Activated CD8-positive, alpha-beta memory T cell treated with anti-CD3 and anti-CD28 coated beads, Interleukin-2, amount 50 U/mL, for 1 hour (primary cell): ENCODE results near the gene PTDSS2.
A peak's percentile ranks its signal among the peaks of the same experiment; 100 is the strongest.

Source experiments
- DNase-seq: peaks from one replicate; pipeline ENCODE4 v3.0.0-alpha.2; 2020; ENCODE audit errors: extremely low read depth

PTDSS2 gene

GRCh38 chr11:447923-448731 lies 2.0 kb upstream of the PTDSS2 start:
- DNase-seq = peak; percentile 82

GRCh38 chr11:450809-451451 lies 851 bp downstream of the PTDSS2 start:
- peak; percentile 75 for DNase-seq

- DNase-seq = no peak
These were observed 1.7 kb downstream of the PTDSS2 start for GRCh38 chr11:451738-452137.

- no peak for DNase-seq
These were observed 2.2 kb downstream of the PTDSS2 start for GRCh38 chr11:452203-452744.

DNA sequence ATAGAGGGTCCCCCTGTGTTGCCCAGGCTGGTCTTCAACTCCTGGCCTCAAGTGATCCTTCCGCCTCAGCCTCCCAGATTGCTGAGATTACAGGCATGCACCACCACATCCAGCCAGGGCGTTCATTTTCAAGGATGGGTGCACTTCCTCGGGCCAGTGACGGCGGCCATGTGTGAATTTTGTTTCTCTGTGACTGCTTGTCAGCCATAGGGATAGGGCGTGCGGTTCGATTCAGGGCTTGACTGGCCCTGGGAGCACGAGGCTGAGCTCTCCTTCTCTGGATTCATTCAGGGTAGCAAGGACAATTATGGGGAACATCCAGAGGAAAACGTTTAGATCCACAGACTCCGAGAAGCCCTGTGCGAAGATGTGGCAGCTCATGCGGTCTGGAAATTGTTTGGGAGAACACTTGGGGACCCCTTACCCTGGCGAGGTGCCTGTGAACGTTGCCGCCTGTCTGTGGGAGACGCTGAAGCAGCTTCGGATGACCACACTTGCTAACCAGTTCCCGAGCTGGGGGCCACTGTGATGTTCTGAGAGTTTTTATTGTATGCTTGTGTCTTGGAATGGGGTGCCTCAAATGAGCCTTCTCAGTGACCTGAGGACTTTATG lies 2.9 kb downstream of the PTDSS2 start:
- DNase-seq = no peak

DNA sequence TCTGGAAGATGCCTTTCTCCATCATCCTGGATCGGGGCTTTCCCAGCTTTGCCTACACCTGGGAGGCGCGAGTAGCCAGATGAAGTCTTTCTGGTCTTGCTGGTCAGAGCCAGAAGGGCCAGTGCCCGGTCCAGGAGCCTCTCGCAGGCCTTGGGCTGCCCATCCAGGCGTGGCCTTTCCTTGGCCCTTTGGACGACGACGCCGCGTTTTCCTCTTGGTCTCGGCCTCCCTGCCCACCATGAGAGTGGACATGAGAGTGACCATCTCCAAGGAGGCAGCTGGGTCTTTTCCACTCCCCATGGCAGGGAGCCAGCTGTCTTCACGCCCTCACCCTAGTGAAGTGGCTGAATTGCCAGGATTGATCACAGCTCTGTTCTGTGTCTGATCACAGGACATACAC lies 3.5 kb downstream of the PTDSS2 start:
- no peak for DNase-seq

GRCh38 chr11:454043-454442 lies 4.0 kb downstream of the PTDSS2 start:
- DNase-seq = no peak

DNA sequence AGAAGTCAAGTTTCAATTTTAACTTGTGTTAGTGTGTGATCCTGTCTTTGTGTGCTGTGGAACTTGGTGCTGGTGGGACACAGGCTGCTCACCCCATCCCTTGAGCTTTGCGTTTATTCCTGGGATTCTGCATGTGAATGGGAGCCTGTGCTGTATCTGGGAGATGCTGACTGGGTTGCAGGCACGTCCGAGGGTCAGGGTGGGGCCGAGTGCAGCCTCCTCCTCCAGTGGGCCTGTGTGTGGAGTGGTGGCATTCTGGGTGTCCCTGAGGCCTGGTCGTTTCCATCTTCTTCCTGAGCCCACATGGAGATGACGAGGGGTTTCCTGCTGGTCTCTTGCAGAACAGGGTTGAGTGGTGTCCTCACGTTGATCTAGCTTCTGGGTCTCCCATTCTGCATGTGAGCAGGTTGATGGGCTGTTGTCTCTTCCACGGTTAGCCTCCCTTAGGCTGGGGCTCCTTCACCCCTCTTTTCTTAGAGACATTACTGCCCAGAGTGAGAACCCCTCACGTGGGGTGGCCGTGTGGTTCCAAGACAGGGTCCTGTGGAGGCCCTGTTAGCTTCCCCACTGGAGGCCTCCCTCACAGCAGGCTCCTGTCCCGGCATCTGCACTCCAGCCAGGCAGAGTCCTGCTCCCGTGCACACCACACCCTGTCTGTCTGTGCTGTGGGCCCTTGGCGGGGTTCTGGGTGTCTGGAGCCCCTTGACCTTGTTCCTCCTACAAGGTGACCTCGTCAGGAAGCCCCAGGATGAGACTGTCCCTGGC lies 4.9 kb downstream of the PTDSS2 start:
- DNase-seq = no peak

GRCh38 chr11:455566-456147 lies 5.6 kb downstream of the PTDSS2 start:
- DNase-seq = no peak

DNA sequence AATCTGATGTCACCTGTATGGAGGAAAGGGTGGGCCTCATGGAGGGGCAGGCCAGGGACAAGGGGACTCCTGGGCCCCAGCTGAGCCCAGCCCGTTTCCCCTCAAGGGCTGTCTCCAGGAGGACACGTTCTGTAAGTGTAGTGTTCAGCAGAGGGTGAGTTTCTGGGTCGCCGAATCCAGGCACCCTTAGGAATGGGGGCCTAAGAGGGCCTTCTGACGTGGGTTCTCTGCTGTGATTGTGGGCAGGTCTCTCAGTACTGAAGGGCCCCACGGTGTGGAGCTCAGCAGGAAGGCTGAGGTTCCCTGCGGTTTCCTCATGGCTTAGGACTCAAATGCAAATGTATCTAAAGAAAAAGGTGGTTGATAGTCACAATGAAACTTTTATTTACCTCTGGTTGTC lies 6.5 kb downstream of the PTDSS2 start:
- DNase-seq = no peak

GRCh38 chr11:457111-457760 lies 7.2 kb downstream of the PTDSS2 start:
- DNase-seq = no peak

DNA sequence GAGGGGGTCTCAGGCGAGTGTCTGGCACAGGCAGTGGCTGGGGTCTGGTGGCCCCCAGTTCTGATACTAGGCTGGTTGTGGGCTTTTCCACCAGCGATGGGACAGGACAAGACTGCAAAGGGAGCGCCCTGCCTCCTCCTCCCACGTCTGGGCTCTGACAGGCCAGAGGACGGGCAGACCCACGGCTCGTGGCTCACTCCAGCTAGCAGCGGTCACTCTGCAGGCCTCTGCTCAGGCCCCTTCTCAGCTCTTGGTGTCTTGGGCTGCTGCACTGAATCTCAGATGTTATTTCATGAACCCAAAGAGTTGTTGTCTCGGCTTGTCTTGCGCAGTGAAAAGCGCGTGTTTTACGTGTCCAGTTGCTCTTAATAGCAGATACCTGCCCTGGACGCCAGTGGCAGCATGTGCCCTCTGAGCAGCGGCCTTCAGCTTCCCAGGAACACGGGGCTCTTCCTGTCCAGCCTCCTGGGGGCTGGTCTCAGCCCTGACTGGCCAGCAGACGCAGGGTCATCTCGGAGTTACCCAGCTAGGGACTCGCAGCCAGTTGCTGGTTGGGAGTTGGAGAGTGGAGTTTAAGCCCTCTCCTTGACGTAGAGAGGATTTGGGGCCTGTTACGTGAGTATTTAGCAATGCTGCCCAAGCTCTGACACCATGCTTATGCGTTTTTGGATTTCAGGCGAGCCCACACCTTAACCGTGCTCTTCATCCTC lies 9.6 kb downstream of the PTDSS2 start:
- DNase-seq = no peak

- no peak for DNase-seq
These were observed 10.5 kb downstream of the PTDSS2 start for GRCh38 chr11:460331-461199.

GRCh38 chr11:461626-462025 lies 11.5 kb downstream of the PTDSS2 start:
- no peak for DNase-seq

- no peak for DNase-seq
These were observed 12.2 kb downstream of the PTDSS2 start for GRCh38 chr11:462107-462890.

DNA sequence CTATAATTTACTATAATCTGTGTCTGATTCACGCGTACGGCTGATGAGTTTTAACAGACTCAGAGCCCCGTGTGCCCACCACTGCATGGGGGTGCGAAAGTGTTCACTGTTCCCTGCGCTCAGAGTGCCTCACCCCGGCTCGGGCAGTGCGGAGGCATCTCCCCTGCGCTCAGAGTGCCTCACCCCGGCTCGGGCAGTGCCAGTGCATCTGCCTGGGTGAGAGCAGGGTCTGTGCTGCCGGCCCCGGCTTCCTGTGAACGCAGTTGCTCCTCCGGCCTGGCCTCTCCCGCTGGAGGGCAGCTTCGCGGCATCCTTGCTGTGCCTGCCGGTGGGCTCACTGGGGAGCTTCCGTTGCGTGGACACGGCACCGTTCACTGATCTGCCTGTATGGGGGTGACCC lies 14.2 kb downstream of the PTDSS2 start:
- no peak for DNase-seq

- DNase-seq = no peak
These were observed 15.9 kb downstream of the PTDSS2 start for GRCh38 chr11:465896-466530.

GRCh38 chr11:468036-468435 lies 18.0 kb downstream of the PTDSS2 start:
- no peak for DNase-seq
